ENCODE data around the gene LPP. TPM values are rescaled to one million over a fixed set of nuclear protein-coding genes. Genes with fewer than 3 reads are reported as not detected.

The LPP gene
- total RNA-seq, 1 donor from 2014 or later = 14.2 TPM

- no peaks in the 10 kb centered on the region for H3K36me3 ChIP-seq (ENCODE audit: control insufficient read depth, insufficient read depth, low read length)
- DNase-seq (ENCODE audit: low read depth) = no peak
- H3K4me3 ChIP-seq (ENCODE audit: low read depth, low read length) = no peak overlapping the region
- H3K27me3 ChIP-seq (ENCODE audit: control insufficient read depth, insufficient read depth, low read length) = no peaks in the 10 kb centered on the region
- FAIRE-seq = no peak
- TF ChIP-seq, protein P1, sequence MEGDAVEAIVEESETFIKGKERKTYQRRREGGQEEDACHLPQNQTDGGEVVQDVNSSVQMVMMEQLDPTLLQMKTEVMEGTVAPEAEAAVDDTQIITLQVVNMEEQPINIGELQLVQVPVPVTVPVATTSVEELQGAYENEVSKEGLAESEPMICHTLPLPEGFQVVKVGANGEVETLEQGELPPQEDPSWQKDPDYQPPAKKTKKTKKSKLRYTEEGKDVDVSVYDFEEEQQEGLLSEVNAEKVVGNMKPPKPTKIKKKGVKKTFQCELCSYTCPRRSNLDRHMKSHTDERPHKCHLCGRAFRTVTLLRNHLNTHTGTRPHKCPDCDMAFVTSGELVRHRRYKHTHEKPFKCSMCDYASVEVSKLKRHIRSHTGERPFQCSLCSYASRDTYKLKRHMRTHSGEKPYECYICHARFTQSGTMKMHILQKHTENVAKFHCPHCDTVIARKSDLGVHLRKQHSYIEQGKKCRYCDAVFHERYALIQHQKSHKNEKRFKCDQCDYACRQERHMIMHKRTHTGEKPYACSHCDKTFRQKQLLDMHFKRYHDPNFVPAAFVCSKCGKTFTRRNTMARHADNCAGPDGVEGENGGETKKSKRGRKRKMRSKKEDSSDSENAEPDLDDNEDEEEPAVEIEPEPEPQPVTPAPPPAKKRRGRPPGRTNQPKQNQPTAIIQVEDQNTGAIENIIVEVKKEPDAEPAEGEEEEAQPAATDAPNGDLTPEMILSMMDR (IDR thresholded peaks at IDR 0.05; ENCODE audit: insufficient read depth, low read length, severe bottlenecking) = no peak
Measured at GRCh38 chr3:188680189-188680588, 526.2 kb downstream of the LPP start.

DNA sequence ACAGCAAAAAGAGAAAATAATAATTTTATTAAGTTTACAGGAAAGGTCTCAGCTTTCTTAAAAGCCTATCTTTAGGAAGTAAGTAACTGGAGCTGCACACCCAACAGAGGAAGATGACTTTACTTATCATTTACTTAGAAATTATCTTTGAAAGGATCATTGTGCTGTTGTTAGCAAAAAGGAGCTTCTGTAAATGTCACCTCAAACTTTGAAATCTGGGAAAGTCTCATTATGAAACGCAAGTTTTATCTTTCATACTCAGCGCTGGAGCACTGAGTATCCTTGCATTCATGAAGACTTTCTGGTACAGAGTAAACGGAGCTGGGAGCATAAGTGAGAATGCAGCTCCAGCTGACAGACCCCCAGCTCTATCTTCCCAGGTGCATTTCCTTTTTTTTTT, 526.6 kb downstream of the LPP start:
- TF ChIP-seq, protein P1 (IDR thresholded peaks at IDR 0.05; ENCODE audit: insufficient read depth, low read length, severe bottlenecking) = no peak
- no peak overlapping the region for H3K4me3 ChIP-seq (ENCODE audit: low read depth, low read length)
- H3K27me3 ChIP-seq (ENCODE audit: control insufficient read depth, insufficient read depth, low read length) = no peaks in the 10 kb centered on the region
- no peak for FAIRE-seq
- DNase-seq (ENCODE audit: low read depth) = no peak
- no peaks in the 10 kb centered on the region for H3K36me3 ChIP-seq (ENCODE audit: control insufficient read depth, insufficient read depth, low read length)

DNA sequence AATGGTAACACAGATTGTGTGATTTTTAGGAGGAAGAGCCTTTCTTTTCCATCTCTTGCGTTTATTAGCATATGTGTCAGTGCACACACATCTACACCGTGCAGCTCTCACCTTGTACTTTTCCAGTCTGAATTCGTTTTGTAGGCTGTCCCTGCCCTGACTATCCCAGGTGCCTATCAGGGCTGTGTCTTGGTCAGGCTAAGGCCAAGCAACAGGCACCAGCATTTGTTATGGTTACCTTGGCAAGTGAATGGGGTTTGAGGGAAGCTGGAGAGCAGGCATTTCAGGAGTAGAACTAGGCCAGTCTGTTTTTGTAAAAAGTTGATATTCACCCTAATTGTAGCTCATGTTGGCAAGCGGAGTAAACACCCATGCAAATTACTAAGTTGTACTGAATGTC, 528.4 kb downstream of the LPP start:
- Histone ChIP-seq H3K4me3 (ENCODE audit: low read depth, low read length) (no peak overlapping the region), H3K36me3 (ENCODE audit: control insufficient read depth, insufficient read depth, low read length) (no peaks in the 10 kb centered on the region), H3K27me3 (ENCODE audit: control insufficient read depth, insufficient read depth, low read length) (no peaks in the 10 kb centered on the region)
- no peak for DNase-seq (ENCODE audit: low read depth)
- TF ChIP-seq, protein P1 (IDR thresholded peaks at IDR 0.05; ENCODE audit: insufficient read depth, low read length, severe bottlenecking) = no peak
- no peak for FAIRE-seq

- DNase-seq (ENCODE audit: low read depth) (peak; percentile 55), FAIRE-seq (no peak)
- TF ChIP-seq, protein P1 (IDR thresholded peaks at IDR 0.05; ENCODE audit: insufficient read depth, low read length, severe bottlenecking) = no peak
- Histone ChIP-seq H3K27me3 (ENCODE audit: control insufficient read depth, insufficient read depth, low read length) (no peaks in the 10 kb centered on the region), H3K36me3 (ENCODE audit: control insufficient read depth, insufficient read depth, low read length) (no peaks in the 10 kb centered on the region), H3K4me3 (ENCODE audit: low read depth, low read length) (no peak overlapping the region)
Measured at GRCh38 chr3:188683032-188683521, 529.1 kb downstream of the LPP start.

DNA sequence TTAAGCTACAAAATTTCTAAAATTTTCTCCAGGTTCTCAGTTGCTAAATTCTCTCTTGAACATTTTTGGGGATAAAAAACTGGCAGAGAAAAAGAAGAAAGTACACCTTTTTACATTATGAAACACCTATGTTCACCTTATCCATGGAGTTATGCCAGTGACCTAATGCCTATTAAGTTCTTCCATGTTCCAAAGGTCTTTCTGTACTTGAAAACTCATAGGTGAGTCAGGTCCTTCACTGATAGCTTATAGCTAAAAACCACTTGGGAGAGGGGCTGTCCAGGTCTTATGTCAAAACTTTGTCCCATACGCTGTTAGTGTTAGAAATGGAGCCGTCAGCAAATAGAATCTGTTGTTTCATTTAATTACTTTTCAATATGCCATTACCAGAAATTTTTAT, 530.3 kb downstream of the LPP start:
- DNase-seq (ENCODE audit: low read depth) (no peak), FAIRE-seq (no peak)
- TF ChIP-seq, protein P1 (IDR thresholded peaks at IDR 0.05; ENCODE audit: insufficient read depth, low read length, severe bottlenecking) = no peak

DNA sequence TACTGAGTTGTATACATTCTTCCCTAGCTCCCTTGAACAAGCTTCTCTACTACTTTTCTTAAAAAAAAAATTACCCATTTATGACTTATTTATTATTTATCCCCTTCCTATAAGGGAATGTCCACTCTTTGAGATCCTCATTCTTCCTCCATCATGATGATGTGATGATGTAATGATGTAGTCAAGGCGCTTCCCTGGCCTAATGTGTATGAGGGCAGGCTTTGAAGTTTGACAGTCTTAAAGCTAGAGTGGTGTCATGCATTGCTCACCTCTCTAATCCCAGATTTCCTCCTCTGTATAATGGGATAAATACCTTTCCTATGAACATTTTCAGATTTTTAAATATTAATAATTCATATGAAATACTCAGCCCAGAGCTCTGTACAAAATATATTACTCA, 531.8 kb downstream of the LPP start:
- H3K4me3 ChIP-seq (ENCODE audit: low read depth, low read length) = no peak overlapping the region
- no peaks in the 10 kb centered on the region for H3K36me3 ChIP-seq (ENCODE audit: control insufficient read depth, insufficient read depth, low read length)
- DNase-seq (ENCODE audit: low read depth) = peak; percentile 22
- TF ChIP-seq, protein P1 (IDR thresholded peaks at IDR 0.05; ENCODE audit: insufficient read depth, low read length, severe bottlenecking) = no peak
- H3K27me3 ChIP-seq (ENCODE audit: control insufficient read depth, insufficient read depth, low read length) = no peaks in the 10 kb centered on the region
- no peak for FAIRE-seq

More for the DNA sequence above, 530.3 kb downstream of the LPP start:
- Histone ChIP-seq H3K36me3 (ENCODE audit: control insufficient read depth, insufficient read depth, low read length) (no peaks in the 10 kb centered on the region), H3K4me3 (ENCODE audit: low read depth, low read length) (no peak overlapping the region), H3K27me3 (ENCODE audit: control insufficient read depth, insufficient read depth, low read length) (no peaks in the 10 kb centered on the region)
